GM10266 (cell line): ENCODE data around the gene MBLAC2.

ENCODE experiments used
- DNase-seq: peaks from one replicate; pipeline ENCODE4 v3.0.0; 2012; ENCODE audit errors: extremely low spot score
- TF ChIP-seq, protein P1 (sequence below): IDR thresholded peaks from 2 replicates; pipeline ENCODE4 v1.5.1; 2012; ENCODE audit warnings: mild to moderate bottlenecking, low read depth; ENCODE audit not compliant: control insufficient read depth, insufficient read depth; ENCODE audit errors: missing control alignments

The MBLAC2 gene

GRCh38 chr5:90472783-90473395 is 1.7 kb downstream of the MBLAC2 start:
- TF ChIP-seq, protein P1, sequence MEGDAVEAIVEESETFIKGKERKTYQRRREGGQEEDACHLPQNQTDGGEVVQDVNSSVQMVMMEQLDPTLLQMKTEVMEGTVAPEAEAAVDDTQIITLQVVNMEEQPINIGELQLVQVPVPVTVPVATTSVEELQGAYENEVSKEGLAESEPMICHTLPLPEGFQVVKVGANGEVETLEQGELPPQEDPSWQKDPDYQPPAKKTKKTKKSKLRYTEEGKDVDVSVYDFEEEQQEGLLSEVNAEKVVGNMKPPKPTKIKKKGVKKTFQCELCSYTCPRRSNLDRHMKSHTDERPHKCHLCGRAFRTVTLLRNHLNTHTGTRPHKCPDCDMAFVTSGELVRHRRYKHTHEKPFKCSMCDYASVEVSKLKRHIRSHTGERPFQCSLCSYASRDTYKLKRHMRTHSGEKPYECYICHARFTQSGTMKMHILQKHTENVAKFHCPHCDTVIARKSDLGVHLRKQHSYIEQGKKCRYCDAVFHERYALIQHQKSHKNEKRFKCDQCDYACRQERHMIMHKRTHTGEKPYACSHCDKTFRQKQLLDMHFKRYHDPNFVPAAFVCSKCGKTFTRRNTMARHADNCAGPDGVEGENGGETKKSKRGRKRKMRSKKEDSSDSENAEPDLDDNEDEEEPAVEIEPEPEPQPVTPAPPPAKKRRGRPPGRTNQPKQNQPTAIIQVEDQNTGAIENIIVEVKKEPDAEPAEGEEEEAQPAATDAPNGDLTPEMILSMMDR, result no peak
- peak; percentile 22 for DNase-seq

GRCh38 chr5:90461288-90461687 is 13.3 kb downstream of the MBLAC2 start:
- TF ChIP-seq, protein P1, result no peak
- DNase-seq, result no peak

- no peak for DNase-seq
- TF ChIP-seq, protein P1, result no peak
Observed at GRCh38 chr5:90446961-90447360, 27.6 kb downstream of the MBLAC2 start.

DNA sequence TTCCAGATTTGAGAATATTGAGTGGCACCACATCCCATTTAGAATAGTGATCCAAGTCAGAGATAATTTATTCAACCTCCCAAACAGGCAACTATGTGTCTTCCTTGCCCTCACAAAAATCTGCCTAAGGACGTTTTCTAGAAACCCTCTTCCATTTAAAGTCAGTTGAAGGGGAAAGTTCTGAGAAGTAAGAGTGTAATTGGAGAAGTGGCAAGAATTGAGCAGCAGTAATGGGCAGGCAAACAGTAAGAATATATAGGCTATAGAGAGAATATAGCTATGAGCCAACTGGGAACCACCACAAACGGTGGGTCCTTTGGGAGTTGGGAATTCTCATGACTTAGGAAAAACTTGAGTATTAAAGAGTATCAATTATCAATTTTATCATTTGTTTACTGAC is 33.9 kb downstream of the MBLAC2 start:
- DNase-seq, result no peak
- TF ChIP-seq, protein P1, result no peak

DNA sequence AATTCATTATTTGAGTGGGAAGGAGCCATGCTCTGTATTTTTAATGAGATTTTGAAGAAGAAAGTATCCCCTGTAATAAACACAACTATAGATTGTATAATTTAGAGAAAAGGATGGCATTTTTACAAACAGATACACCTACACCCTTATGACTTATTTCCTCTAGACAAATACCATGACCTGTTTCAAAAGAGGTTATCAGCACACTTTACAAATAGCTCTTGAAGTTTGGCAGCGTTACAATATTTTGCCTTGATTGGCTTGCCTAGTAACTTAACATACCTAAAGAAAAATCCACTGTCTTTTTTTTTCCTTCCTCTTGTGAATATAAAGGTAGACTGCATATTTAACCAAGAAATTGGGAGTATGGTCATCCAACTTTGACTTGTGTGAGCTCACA is 36.5 kb downstream of the MBLAC2 start:
- TF ChIP-seq, protein P1, result no peak
- no peak for DNase-seq

DNA sequence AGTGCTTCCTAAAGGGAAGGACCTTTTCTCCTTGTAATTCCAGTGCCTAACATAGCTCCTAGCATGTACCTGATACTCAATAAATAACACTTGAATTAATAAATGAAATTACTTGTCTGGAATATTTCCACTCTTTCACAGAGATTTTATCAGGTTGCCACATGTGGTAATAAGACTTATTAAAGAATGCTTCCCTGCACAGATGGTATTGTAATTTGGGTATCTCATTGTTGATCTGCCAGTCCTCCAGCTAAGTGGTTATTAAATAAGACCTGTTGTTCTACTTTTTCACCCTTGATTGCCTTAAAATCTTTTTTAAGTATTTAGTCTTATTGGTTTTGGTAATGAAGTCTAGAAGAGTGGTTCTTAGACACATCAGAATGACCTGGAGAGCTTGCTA is 36.9 kb downstream of the MBLAC2 start:
- no peak for DNase-seq
- TF ChIP-seq, protein P1, result no peak

- DNase-seq, result peak; percentile 10
- TF ChIP-seq, protein P1, result peak; percentile 71
Observed at GRCh38 chr5:90434116-90434714, 40.4 kb downstream of the MBLAC2 start.
